ENCODE measurements around the gene MACROH2A2. TPM values are rescaled to one million over a fixed set of nuclear protein-coding genes. Genes with fewer than 3 reads are reported as not detected.

MACROH2A2 gene
- total and polyA plus RNA-seq, 12 donors: 10.0 to 17.5 (median 12.7) TPM

DNA sequence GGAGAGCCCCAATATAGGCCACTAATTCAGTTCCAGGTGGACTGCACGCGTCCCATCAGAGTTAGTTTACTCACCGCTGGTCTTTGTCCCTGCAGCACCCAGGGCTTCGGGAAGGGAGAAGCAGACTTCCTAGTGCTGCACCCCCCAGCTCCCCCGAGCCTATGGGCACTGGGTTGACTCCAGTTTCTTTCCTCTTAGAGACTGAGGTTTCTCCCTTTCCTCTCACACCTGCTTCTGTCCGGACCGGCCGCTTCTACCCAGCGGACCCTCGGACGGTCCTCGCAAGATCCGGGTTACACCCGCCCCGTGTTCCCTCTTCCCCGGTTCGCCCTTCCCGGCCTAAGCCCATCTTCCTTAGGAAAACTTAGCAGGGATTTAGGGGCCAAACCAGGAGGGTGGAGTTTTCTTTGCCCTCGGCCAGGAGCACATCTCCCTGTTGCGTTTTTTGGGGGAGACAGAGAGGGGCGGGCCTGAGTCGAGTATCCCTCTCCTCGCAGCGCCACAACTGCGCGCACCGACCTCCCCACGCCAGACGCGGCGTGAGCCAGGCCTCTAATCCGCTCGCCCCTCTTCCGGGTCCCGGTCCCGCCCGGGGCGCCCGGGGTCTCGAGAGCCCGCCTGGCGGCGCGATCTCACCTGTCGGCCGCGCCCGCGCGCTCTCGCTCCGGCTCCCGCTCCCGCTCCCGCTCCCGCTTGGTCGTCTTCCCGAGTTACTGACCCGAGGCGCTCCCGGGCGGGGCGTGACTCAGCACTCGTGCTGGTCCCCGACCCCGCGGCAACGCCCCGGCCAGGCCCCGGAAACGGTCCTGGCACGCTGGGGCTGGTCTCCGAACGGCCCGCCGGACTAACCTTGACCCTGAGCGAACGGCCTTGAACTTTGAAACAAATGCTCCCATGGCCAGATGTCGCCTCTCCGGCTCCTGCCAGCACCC lies 79.7 kb downstream of the MACROH2A2 start, which contains the start of gene AIFM2:
TSS of gene AIFM2 (minus strand) at position 728 of the 932 bp plus-strand sequence. CDS start 8,741 bp downstream, outside the sequence.
- Histone ChIP-seq H3K4me3 (peak within 1 kb of the TSS; percentile 43 to 87 (median 69)), H3K36me3 (peaks cover 0 to 12% (median 0%) of the 10 kb centered on the region in 9 donors), H3K4me1 (peaks cover 0 to 28% (median 21%) of the 10 kb centered on the region in 9 donors), H3K9me3 (no peaks in the 10 kb centered on the region), H3K27ac (peak within 1 kb of the TSS; percentile 53 to 91 (median 84)), H3K27me3 (peaks cover 0 to 6% (median 0%) of the 10 kb centered on the region in 7 donors)
- DNase-seq (peak; percentile 72 to 84), ATAC-seq (peak; percentile 85 to 91 (median 88))
- 4 to 6% methylated on average over 56 to 80 of the region's 80 CpGs for WGBS, 2 donors
- intact Hi-C loops (cut with DNase I): no loop called here
- TF ChIP-seq, protein P1, sequence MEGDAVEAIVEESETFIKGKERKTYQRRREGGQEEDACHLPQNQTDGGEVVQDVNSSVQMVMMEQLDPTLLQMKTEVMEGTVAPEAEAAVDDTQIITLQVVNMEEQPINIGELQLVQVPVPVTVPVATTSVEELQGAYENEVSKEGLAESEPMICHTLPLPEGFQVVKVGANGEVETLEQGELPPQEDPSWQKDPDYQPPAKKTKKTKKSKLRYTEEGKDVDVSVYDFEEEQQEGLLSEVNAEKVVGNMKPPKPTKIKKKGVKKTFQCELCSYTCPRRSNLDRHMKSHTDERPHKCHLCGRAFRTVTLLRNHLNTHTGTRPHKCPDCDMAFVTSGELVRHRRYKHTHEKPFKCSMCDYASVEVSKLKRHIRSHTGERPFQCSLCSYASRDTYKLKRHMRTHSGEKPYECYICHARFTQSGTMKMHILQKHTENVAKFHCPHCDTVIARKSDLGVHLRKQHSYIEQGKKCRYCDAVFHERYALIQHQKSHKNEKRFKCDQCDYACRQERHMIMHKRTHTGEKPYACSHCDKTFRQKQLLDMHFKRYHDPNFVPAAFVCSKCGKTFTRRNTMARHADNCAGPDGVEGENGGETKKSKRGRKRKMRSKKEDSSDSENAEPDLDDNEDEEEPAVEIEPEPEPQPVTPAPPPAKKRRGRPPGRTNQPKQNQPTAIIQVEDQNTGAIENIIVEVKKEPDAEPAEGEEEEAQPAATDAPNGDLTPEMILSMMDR (IDR thresholded peaks at IDR 0.05): peak in 3 of 9 donors; percentile 25 to 34 (median 29)

- WGBS, 2 donors: 94 to 96% methylated on average over 3 of the region's 3 CpGs
- no peak for ATAC-seq
- no peak overlapping the region for H3K27ac ChIP-seq
These were observed 82.4 kb downstream of the MACROH2A2 start for GRCh38 chr10:70135046-70135445.

GRCh38 chr10:70135684-70136083 lies 83.0 kb downstream of the MACROH2A2 start:
- H3K27me3 ChIP-seq: peaks cover 0 to 6% (median 0%) of the 10 kb centered on the region in 7 donors
- no peak overlapping the region for H3K27ac ChIP-seq
- H3K4me3 ChIP-seq: no peak overlapping the region
- TF ChIP-seq, protein P1 (IDR thresholded peaks at IDR 0.05): no peak
- ATAC-seq: no peak
- no peaks in the 10 kb centered on the region for H3K9me3 ChIP-seq
- 82 to 90% methylated on average over 7 of the region's 7 CpGs for WGBS, 2 donors
- no peak for DNase-seq
- H3K36me3 ChIP-seq: peaks cover 0 to 17% (median 0%) of the 10 kb centered on the region in 9 donors
- intact Hi-C loops (cut with DNase I): no loop called here
- peaks cover 0 to 26% (median 21%) of the 10 kb centered on the region in 9 donors for H3K4me1 ChIP-seq

More at GRCh38 chr10:70135046-70135445, 82.4 kb downstream of the MACROH2A2 start:
- no peak for DNase-seq
- H3K36me3 ChIP-seq: peaks cover 0 to 17% (median 0%) of the 10 kb centered on the region in 9 donors
- TF ChIP-seq, protein P1 (IDR thresholded peaks at IDR 0.05): no peak
- peaks cover 0 to 6% (median 0%) of the 10 kb centered on the region in 7 donors for H3K27me3 ChIP-seq
- H3K9me3 ChIP-seq: no peaks in the 10 kb centered on the region
- no peak overlapping the region for H3K4me3 ChIP-seq
- peaks cover 0 to 28% (median 21%) of the 10 kb centered on the region in 9 donors for H3K4me1 ChIP-seq
- intact Hi-C loops (cut with DNase I): no loop called here

- ATAC-seq (no peak), DNase-seq (no peak)
- Histone ChIP-seq H3K4me1 (peaks cover 0 to 11% (median 8%) of the 10 kb centered on the region in 9 donors), H3K4me3 (no peak overlapping the region), H3K27ac (no peak overlapping the region), H3K36me3 (peaks cover 0 to 17% (median 0%) of the 10 kb centered on the region in 9 donors), H3K9me3 (no peaks in the 10 kb centered on the region), H3K27me3 (peaks cover 0 to 5% (median 0%) of the 10 kb centered on the region in 7 donors)
- 81 to 87% methylated on average over 9 of the region's 9 CpGs for WGBS, 2 donors
- intact Hi-C loops (cut with DNase I): no loop called here
- TF ChIP-seq, protein P1 (IDR thresholded peaks at IDR 0.05): no peak
These were observed 84.5 kb downstream of the MACROH2A2 start for GRCh38 chr10:70137135-70137534.

Measured in heart right ventricle (tissue), 16 donors.